ENCODE results near the gene SF3A1. TPM values are rescaled to one million over a fixed set of nuclear protein-coding genes. Genes with fewer than 3 reads are reported as not detected.
"Not testable (repeated sequence)": the region's sequence is repeated elsewhere in the genome, so short reads cannot be mapped to it uniquely, and the experiment has no call there.

SF3A1 gene
- total RNA-seq, 1 donor from 2014 or later: 42.1 TPM

DNA sequence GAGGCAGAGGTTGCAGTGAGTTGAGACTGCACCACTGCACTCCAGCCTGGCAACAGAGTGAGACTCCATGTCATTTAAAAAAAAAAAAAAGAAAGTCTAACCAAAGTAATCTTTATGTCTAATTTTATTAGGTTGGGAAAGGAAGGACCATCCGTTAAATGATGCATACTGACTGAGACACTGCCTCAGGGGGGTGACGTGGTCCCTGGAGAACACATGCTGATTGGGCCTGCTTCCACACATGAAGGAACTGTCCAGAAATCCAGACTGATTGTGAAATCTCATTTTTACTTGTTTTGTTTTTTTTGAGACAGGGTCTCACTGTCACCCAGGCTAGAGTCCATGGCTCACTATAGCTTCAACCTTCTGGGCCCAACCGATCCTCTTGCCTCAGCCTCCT is 5.5 kb downstream of the SF3A1 start:
- DNase-seq (ENCODE audit: low read depth): no peak

DNA sequence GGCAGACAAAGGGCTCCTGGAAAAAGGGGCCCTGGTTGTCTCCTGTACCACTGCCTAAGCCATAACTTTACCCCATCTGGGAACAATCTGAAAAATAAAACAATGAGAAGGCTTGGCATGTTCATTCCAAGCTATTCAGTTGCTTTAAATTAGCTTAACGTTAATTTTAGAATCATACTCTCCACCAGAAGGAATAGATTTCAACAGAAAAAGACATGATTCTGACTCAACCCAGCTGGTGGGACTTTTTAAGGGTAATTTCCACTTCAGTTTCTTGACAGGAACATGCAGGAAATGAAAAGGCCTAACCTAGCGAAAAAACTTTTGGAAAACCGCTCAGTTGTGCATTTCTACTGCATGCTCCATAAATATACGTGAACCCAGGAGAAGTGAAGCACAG is 7.9 kb downstream of the SF3A1 start:
- DNase-seq (ENCODE audit: low read depth): no peak

DNA sequence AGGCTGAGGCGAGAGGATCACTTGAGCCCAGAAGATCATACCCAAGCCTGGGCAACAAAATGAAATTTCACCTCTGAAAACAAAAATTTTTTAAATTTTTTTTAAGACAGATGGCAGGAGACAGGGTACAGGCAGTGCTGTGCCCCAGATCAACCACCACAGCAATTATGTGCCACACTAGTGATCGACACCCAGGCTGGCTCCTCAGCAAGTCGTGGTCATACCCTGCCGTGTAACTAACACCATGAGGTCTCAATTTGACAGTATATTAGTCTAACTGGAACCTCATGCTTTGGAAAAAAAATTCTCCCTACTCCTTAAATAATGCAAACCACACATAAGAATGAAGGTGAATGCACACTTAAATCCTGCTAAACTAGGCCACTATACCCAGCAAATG is 8.3 kb downstream of the SF3A1 start:
- no peak for DNase-seq (ENCODE audit: low read depth)

DNA sequence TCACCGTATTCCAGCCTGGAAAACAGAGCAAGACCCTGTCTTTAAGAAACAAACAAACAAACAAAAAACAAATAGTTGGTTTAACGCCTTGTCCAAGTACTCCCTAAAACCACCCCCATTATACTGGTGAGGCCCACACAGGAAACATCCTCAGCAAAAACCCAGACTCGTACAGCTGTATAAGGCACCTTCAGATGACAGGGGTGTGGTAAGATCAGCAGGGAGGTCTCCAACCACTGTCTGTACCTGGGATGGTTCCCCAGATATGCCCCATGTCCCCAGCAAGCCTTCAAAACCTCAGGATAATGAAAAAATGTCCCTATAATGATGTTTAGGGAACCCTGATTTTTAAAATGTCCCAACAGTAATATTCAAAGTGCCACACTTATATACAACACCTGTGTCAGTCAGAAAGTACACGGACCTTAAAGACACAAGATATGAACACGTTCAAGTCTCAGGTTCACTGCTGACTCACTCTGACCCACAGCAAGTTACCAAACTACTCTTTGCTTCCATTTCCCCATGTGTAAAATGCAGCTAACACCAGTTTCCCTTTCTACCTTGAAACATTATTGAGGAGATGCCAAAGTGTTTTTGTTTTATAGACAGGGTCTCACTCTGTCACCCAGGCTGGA is 9.3 kb downstream of the SF3A1 start:
- DNase-seq (ENCODE audit: low read depth): no peak

DNA sequence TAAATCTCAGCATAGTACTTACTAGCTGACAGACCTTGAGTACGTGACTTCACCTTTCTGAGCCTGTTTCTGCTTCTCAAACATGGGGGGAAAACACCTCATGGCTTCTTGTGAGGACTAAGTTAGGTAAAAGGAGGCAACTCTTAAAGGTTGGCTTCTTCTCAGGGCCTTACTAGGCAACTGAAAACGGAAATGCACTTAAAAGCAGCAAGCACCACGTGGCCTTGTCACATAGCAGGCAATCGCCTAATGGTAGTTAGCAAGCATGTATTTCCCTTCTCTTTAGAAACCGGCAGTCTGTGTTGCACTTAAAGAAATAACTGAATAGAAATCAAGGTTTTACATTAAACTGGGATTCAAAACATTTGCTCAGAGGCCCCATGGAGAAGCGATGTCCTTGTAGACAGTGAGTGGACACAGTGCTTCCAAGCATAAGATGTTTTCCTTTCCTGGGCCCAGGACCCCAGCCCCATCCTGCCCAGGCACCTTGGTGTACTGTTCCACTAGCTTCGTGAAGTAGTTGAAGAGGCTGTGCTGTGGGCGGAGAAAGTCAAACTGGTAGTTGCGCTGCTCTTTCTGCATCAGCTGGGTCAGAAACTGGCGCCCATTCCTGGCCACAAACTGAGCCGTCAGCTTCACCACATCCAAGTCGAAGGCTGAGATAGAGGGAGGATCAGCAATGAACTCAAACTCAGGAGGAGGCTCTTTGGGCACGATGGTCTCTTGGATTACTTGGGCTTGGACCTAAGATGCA is 12.1 kb downstream of the SF3A1 start:
- DNase-seq (ENCODE audit: low read depth): no peak

DNA sequence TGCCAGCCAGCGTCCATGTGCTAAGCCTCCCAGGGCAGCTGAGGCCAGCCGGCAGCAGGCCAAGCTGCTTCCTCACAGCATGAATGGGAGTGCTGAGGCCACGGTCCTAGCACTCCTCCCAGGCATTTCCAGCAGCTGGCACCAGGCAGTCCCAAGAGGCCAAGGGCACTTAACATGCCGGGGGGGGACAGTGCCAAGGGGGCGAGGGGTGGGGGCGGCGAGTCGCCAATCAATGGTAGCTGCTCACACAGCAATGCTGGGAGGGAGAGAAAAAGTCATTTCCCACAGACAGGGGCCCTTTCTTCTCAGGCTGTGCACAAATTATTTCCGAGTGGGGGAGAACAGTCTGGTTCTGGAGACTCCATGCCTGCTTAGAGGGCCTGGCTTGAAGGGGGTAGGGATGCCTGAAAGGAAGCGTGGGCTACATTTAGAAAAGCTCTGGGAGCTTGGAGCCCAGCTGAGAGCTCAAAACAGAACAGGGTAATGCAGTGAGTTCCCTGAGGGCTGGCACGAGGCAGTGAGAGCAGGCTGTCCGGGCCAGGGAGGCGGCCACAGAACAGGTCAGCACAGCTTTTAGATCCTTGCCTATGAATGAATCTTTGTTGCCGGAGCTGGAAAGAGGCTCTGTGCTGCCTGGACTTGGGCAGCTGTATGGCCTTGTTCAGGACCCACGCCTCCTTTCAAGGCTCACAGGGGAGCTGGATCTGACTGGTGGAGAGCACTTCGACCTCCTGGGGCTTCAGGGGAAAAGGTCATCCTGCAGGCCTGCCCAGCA is 15.6 kb downstream of the SF3A1 start:
- no peak for DNase-seq (ENCODE audit: low read depth)

DNA sequence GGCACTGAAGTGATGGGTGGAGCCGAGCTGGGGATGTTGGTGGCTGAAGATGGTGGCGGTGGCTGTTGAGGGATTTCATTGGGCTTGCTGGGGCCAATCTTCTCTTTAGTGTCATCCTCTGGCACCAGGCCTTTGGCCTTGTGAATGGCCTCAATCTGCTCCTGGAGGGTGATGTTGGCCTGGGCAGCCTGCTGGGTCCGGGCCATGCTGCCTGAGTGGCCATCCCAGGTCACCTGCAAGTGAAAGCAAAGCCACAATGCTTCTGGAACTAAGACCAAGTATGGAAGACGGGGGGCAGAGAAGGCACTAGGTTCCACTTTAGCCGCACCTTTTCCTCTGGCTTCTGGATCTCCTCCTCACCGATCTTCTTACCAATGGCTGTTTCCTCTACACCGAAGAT is 17.9 kb downstream of the SF3A1 start:
- DNase-seq (ENCODE audit: low read depth): no peak

DNA sequence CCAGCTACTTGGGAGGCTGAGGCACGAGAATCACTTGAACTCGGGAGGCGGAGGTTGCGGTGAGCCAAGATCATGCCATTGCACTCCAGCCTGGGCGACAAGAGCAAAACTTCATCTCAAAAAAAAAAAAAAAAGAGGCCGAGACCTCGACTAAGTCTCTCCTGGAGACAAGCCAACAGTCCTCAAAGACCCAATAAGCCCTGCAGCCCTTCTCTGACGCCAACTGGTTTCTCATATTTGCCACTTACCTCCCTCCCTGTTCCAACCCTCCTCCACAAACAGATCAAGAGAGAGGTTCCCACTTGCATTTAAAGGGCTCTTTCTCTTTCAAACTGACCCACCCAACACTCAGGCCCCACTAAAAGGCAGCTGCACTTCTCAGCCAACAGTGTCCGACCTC is 18.4 kb downstream of the SF3A1 start:
- not testable (repeated sequence) for DNase-seq (ENCODE audit: low read depth)

DNA sequence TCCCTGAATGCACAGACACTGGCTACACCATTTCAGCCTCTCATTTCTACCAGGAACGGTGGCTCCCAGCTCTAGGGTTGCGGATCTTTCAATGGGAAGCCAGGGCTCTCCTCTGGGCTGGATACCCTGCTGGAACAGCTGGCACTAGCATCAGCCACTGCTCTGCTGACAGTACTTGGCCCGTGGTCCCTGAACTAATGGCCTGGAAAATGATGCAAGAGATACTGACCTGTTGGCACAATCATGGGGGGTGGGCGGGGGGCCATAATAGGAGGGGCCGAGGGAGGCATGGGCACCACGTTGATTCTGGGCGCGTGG is 19.3 kb downstream of the SF3A1 start:
- DNase-seq (ENCODE audit: low read depth): no peak

DNA sequence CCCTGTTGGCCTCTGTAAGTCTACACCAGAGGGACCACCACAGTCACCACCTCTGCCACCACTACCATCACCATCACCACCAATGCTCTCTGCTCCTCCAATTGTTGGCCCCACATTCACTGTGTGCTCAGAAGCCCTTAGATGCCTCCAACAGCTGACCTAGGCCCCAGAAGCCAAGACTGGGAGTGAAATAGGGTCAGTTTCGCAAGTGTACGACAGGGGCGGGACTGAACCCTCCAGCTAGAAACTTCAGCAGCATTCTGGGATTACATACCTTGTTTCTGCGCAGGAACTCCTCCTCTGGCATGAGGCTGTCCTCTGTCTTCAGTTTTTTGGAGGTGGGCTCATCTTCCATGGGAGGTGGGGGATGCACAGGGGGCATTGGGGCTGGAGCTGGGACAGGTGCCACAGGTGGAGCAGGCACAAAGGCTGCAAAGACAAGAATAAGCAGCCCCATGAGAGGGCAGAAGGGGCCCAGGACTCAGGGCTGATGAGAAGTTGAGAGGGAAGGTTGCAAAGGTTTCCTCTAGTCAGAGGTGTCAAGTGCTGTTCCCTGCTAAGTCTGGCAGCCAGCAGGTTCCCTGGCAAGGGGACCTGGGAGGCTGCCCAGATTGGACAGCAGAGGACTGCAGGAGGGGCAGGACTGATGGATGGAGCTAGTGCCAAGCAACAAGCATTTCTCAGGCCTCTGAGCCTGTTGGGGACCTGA is 19.8 kb downstream of the SF3A1 start:
- no peak for DNase-seq (ENCODE audit: low read depth)

DNA sequence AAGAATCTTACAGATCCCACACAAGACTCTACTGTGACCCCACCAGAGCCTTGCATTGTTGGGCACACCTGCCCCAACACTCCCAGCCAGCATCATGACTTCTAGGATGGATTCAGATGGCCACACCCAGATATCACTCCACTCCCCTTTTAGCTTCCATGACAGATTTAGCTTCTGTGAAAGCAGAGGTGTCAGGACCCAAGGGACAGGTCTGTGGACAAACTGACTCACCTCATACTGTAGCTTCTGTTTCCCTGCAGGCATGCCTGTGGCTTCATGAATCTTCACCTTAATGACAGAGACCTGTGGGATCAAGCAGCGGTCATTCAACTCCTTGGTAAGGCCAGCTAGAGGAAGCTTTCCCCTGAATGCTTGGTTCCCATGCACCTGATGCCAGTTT is 21.5 kb downstream of the SF3A1 start:
- DNase-seq (ENCODE audit: low read depth): no peak

DNA sequence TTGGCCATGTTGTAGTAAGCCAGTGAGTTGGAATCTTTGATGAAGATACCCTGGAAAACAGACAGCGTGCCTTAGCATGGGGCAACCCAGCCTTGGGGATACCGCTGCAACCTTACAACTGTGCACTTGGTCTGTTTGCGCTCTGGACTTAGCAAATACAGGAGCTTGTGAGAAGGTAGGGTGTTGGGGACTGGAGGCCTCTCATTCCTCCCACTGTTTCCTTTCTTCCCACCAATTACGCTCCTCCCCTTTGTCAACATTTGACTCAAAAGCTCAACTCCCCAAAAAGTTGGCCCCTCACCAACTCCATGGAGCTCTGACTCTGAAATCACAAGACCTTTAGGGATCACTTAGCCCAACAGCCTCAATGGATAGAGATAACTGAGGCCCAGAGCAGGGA is 22.0 kb downstream of the SF3A1 start:
- DNase-seq (ENCODE audit: low read depth): no peak

DNA sequence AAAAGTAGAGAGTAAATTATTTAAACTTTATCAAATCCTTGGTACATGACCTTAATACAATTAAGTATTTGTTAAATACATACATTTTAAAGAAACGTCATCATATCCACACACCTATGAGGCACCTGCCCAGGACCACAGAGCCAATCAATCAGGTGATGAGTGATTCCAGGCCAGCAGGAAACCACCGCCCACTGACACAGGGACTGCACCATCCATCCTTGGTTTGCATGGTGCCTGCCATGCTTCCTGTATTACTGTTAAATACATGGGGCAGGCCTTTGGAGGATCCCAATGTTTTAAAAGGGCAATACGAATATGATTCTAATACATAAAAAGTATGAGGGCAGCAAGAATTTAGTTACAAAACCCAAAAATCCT is 23.0 kb downstream of the SF3A1 start:
- no peak for DNase-seq (ENCODE audit: low read depth)

DNA sequence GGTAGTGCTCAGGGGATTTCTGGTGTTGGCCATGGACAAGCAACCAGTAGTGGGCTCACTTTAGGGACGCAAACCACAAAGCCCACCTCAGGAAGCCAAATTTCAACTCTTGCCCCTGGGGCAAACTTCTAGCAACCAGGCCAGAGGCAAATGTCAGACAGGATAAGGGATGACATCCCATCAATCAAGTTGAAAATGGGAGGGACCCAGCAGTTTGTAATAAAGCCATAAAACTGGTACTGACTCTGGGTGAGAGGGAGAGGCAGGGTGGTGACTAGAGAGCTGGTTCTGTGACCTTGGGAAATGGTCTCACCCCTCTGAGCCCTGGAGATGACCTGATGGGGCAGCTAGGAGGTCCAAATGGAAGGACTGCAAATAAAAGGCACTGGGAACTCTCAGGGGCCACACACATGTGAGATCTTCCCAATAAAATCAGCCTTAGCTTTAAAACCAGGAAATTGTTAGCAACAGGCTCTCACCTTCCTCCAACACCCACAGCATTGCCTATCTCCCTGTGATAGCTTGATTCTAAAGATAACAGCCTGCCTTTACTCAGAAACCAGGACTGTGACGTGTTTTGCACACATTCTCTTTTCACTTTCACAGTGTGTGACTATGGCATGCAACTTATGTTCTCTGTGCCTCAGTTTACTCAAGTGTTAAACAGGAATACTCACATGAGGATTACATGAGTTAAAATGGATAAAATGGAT is 23.5 kb downstream of the SF3A1 start:
- no peak for DNase-seq (ENCODE audit: low read depth)

DNA sequence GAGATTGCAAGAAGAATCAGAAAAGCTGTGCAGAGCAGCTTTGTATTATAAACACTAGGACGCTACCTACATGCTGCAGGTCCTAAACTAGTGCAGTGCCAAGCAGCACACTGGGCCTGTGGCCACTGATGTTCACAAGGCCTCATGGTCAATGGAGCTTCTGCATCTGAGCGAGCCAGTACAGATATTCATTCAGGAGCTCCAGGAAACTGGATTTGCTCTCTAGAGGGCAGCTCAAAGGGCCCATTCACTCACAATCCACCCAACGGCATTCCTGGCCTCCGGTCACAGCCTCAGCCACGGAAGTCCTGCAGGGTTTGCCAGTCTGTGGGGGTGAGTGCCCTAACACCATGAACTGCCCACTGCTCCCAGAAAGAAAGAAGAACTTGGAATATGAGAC is 24.1 kb downstream of the SF3A1 start:
- DNase-seq (ENCODE audit: low read depth): no peak

DNA sequence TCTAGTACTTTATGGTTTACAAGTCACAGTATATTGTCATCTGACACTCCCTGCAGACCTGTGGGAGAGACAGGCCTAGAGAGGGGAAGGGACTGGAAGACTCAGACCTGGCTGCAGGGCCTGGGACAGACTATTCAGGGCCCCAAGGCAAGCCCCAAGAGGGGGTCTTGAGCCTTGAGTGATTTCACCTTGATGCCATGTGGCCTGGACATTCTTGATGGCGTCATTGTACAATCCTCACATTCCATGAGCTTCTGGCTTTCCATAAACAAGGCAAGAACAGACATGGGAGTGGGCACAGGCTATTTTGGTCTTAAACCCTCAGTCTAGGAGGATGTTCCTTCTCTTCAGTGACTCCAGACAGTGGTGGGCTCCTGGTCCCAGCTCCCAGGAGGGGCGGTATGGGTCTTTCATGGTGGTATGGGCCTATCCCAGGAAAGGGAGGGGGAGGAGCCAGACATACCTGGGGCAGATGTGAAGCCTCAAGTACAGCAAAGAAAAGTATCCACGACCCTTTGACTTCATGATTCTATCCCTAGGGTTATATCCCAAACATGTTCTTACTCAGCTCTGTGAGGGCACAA is 28.1 kb downstream of the SF3A1 start:
- peak; percentile 22 for DNase-seq (ENCODE audit: low read depth)

DNA sequence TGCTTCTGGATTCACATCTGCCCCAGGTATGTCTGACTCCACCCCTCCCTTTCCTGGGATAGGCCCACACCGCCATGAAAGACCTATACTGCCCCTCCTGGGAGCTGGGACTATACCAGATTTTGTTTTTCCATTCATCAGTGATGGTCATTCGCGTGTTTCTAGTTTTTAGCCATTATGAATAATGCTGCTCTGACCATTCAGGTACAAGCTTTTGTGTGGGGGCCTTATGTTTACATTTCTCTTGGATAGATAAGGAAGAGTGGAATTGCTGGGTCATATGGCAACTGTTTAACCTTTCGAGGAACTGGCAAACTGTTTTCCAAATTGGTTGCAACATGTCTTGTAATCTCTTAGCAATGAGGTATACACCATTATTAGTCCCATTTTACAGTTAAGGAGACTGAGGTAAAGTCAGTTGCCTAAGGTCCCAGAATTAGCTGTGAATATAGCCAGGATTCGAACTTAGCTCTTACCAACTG is 28.8 kb downstream of the SF3A1 start:
- DNase-seq (ENCODE audit: low read depth): no peak

DNA sequence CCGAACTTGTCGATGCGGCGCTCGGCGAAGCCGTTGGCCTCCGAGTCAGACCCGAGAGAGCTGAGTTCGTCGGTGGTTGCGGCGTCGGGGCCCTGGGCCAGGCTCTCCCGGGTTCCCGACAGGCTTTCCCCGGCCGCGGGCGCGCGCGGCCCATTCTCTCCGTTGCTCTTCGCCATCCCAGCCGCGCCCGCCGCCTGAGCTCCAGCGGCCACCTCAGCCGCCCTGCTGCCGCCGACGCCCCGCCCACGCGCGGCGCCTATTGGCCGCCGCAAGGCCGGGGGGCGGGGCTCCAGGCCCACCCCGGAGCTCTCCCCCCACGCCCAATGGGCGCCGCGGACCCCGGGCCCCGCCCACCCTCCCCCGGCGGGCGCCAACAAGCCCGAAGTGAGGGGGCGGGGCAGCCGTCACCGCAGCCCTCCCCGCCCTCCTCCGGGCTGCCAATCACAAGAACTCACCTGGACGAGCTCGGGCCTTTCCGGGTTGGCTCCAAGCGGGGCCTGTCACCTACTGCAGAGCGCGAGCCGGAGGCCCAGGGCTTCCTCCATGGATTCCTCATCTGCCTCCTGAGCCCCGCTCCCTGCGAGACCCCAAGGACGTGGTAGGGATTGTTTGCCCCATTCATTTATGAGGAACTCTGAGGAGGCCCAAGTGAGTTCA is 29.9 kb downstream of the SF3A1 start, which contains the start of gene TBC1D10A:
Gene TBC1D10A, minus strand, starts transcription at position 236 of the 657 bp plus-strand sequence. Its CDS starts 60 bp downstream, at position 176.
- DNase-seq (ENCODE audit: low read depth): peak; percentile 81

DNA sequence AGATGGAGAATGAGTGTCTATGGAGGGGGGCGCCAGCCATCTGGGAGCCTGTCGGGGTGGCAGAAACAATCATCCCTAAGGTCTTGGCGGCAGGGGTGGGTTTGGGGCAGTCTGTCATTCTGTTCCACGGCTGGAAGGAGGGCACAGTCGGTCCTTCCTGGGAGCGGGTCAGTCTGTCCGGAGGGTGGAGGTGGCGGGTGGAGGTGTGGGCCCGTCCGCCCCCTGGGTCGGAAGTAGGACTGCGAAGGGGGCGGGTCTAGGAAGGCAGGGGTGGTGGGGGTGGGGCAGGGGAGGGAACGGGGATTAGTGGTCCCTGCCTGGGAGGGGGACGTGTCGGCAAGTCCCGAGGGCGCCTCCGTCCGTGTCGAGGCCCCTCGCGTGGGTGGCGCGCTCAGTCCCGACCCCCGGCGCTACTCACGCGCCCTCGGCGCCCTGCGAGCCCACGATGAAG is 30.4 kb downstream of the SF3A1 start:
- DNase-seq (ENCODE audit: low read depth): no peak

DNA sequence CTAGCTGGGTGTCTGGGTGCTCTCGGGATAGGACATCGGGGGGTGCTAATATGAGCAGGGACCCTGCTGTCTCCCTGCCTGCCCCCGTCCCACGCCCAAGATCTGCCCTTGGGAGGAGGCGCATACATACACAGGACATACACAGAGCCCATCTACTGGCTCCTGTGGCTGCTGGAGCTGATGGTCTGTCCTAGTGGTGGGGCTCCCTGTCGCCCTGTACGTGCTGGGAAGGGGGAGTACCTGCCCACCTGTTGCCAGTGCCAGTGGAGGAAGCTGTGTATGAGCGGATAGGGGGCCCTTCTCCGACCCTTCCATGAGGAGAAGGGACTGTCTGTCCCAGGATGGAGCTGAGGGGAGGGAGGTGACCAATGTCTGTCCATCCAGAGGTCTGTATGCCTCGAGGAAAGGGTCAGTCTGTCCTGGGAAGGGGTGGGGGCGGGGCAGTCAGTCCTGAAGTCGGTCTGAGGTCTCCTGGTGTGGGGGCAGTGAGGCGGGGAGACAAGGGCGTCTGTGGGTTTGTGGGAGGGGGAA is 30.9 kb downstream of the SF3A1 start:
- no peak for DNase-seq (ENCODE audit: low read depth)
